CD4-positive, alpha-beta T cell treated with Interleukin-10 for 1 hour (primary cell): Measurements from ENCODE around the gene LRRC56.

Source experiments
- DNase-seq: peaks from one replicate; pipeline ENCODE4 v3.0.0-alpha.2; 2020

LRRC56 gene

DNA sequence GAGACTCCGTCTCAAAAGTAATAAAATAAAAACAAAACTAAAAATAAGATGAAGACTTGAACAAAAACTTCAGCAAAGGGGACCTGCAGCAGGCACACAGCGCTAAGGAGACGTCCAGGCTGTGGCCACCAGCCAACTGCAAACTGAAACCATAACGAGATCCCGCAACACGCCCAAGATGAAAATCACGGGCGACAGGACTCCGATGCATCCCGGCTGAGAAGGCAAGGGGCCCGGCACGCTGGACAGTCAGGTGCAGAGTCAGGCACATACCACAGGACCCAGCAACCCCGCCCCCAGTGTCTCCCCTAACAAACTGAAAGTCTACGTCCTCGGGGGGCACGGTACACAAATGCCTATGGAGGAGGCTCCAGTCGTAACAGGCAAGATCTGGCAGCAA lies 11.1 kb upstream of the LRRC56 start:
- no peak for DNase-seq

DNA sequence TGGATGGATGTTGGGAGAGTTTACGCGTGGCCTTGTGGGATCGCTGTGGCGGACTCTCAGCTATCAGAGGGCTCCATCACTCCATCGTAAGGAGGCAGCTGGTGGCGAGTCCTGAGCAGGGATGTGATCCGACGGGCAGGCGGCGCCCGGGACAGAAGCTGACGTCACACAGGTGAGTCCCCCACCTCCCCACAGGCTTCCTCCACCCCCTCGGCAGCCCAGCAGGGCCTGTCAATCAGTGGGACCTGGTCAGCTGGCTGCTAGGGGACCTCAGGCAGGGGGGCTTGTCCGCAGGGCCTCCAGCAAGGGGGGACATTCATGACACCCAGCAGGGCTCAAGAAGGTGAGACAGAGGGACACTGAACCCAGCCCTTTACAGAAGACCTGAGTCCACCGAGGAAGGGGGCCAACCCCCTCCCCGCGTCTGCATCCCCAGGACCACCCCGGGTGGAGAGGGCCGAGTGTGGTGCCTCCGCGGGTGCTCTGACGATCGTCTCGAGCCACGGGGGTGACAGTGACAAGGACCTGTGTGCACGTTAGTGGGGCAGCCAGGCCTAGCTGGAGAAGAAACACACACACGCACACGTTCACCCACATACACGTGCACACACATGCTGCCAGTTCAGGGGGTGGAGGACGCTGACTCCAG lies 9.0 kb upstream of the LRRC56 start:
- DNase-seq = no peak

DNA sequence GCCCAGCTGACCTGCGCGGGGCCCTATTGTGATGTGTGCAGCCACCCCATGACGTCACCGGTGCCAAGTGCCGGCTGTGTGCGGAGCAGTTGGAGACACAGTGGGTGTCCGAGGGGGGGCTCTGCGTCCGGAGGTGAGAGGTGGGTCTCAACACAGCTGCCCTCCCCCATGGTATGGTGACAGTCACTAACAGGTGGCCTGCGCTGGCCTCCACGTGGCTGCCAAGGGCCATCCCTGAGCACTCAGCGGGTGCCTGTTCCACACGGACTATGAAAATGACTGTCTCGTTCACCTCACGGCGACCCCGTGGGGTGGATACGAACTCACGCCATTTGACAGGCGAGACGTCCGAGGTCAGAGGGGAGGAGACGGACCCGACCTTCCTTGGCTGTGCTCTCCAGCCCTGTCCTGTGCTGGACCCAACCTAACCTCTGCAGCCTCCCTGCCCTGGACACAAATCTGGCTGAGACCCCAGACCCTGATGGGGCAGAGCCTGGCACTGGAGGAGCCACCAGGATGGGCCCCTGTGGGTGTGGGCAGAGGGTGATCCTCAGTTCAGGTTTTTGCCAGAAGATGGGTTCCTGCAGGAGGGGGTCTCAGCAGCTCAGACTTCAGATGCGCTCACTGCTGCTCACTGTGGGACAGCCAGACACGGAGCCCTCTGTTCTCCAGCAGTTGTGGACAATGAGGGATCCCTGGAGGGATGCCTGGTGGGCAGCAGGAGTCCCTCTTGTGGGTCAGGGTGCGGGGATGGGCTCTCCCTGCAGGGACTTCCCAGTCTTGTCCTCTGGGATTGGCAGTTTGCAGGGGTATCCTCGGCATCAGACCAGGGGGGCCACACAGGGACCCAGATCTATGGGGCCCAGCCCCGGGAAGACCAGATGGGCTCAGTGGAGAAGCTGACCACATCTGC lies 8.3 kb upstream of the LRRC56 start:
- DNase-seq = no peak

DNA sequence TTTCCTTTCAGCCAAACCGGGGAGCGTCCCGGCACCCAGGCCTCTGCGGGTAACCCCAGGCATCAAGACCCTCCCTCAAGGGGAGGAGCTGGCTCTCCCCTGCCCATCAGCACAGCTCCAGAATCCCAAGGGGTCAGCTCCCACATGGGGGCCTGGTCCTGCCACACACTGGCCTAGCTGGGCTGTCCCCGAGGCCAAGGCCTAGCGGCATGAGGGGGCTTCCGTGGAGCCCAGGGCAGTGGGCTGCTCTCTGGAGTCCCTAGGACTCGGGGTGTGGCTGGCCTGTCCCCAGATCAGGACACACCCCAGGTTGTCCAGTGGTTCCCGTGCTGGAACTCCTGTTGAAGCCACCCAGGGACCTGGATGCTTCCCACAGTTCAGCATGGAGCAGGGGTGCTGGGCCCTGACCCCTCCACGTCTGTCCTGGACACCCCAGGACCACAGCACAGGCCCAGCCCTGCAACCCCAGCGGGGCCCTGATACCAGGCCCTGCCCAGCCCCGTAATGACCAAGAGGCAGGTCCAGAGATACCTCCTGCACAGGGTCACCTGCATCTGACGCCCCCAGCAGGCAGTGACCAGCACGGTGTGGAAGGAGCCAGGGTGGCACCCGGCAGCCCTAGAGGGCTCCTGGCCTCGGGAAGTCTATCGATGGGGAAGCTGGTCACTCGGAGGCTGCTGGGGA lies 7.5 kb upstream of the LRRC56 start:
- no peak for DNase-seq

DNA sequence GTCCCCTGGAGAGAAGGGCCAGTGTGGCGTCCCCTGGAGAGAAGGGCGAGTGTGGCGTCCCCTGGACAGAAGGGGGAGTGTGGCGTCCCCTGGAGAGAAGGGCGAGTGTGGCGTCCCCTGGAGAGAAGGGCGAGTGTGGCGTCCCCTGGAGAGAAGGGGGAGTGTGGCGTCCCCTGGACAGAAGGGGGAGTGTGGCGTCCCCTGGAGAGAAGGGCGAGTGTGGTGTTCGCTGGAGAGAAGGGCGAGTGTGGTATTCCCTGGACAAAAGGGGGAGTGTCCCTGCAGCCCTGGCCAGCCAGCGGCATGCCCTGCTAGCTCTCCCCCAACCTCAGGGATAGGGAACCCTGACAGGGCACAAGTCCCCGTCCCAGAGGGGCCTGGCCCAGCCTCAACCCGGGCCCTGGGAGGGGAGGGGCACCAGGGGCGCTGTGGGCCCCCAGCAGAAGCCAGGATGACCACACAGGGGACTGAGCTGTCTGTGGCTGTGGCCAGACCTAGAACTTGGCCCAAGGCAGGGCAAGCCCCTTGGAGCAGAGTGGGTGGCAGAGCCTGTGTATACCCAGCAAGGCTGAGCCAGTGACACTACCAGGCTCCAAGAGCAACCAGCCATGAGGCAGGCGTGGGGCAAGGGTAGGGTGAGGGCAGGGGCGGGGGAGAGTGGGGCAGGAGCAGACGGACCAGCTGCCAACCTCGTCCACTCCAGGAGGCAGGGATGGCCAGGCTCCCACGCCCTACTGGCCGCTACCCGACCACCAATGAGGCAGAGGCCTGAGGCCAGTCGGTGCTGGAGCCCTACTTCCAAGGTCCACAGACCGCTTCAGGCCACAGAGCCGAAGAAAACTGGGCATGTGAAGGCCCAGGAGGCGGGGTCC lies 6.1 kb upstream of the LRRC56 start:
- DNase-seq = no peak

DNA sequence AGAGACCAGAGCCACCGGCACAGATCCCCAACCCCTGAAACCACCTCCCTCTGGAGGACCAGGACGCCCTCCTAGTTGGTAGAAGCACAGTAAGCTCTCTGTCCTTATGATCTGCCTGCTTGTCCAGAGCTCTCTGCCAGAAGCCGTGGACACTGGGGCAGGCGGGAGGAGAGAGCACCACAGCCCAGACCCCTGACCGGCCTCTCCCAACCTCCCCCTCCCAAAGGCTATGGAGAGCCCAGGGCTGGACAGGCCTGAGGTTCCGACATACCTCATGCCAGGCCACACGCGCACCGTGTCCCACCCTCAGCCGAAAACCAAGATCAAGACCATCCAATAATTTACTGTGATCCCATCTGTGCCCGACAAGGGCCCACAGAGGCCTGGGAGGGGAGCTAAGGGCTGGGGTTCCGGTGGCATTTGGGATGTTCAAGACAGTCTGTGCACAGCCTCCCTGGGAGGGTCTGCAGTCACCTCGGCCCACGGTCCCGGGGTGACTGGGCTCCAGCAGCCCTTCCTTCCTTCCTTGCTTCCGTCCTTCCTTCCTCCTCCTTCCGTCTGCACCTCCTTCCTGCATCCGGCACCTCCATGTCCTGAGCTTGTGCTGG lies 5.3 kb upstream of the LRRC56 start:
- DNase-seq = no peak

DNA sequence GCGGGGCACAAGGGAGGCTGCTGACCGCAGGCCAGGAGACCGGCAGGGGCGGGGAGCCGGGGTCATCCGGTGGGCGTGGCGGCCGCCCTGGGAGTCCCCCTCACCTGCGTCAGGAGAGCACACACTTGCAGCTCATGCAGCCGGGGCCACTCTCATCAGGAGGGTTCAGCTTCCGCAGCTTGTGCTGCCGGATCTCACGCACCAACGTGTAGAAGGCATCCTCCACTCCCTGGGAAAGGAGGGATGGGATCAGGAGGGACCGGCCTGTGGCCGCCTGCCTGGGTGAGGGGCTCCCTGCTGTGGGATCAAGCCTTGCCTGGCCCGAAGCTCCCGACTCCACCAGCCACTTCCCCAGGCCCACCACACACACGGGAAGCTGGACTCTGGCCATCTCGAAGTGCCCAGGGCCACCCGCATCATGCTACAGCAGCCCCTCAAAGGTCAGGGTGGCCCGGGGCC lies 4.8 kb upstream of the LRRC56 start:
- DNase-seq = no peak

DNA sequence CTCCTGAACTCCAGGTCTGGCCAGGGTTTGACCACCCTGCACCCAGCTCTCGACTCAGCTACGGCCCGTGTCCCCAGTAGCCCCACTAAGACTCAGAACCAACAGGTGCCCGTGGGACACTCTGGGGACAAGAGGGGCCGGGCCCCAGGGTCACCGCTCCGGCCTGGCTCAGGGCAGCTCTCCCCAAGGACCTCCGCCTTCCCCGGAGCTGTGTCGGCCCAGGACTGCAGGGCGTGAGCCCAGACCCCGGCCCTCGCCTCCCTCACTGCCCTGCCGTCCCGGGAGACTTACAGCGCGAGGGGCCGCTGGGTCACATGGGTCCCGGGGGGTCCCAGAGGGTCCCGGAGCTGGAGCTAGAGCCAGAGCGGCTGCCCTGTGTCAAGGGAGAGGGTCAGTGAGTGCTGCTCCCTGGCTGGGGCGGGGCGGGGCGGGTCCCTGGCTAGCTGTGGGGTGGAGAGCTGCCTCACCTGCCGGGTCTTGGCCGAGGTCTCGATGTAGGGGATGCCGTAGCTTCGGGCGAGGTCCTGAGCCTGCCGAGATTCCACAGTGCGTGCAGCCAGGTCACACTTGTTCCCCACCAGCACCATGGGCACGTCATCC lies 4.2 kb upstream of the LRRC56 start:
- no peak for DNase-seq

DNA sequence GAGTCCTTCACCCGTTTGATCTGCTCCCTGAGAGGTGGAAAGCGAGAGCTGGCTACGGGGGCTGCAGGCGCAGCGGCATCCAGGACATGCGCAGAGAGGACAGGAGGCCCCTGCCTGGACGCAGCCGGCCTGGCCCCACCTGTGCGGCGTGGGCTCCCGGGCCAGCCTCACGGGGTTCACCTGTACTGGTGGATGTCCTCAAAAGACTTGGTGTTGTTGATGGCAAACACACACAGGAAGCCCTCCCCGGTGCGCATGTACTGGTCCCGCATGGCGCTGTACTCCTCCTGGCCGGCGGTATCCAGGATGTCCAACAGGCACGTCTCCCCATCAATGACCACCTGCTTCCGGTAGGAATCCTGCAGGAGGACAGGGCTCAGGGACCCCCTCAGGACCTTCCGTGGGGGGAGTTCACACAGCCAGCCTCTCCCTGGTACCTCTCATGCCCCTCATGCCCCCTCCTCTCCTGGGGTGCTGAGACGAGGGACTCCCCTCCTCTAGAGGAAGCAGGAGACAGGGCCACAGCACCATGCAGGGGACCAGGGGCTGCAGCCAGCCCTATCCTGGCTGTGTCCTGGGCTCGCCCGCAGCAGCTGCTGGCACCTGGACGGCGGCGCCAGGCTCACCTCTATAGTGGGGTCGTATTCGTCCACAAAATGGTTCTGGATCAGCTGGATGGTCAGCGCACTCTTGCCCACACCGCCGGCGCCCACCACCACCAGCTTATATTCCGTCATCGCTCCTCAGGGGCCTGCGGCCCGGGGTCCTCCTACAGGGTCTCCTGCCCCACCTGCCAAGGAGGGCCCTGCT lies 3.5 kb upstream of the LRRC56 start:
- no peak for DNase-seq

DNA sequence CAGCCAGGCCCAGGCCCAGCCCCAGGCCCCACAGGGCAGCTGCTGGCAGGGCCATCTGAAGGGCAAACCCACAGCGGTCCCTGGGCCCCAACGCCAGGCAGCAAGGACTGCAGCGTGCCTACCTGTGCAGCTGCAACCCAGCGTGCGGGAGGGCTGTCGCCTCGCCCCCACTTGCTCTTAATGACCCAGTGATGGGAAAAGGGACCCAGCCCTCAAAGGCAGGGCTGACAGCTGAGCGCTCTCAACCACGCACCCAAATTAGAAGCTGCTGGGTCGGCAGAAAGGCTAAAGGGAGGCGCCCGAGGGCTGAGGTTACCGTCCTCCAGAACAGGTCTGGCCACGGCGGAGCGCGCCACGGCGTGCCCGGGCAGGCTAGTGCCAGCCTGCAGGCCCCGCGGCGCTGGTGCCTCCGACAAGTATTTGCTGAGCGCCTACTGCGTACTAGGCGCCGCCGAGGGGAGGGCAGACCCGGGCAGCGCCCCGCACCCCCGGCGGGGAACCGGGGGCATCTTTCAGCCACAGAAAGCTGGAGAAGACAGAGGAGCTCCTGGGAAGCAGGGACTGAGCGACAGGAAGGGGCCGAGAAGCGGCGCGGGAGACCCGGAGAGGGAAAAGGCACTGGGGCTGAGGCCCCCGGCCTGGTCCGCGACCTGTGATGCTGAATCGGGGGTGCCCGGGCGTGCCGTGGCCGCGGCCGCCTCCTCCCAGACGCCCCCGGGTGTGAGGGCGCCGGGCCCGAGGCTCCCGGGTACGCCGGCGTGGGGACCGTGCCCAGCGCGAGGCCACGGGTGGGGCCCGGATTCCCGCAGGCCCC lies 2.7 kb upstream of the LRRC56 start:
- DNase-seq = peak; percentile 30

DNA sequence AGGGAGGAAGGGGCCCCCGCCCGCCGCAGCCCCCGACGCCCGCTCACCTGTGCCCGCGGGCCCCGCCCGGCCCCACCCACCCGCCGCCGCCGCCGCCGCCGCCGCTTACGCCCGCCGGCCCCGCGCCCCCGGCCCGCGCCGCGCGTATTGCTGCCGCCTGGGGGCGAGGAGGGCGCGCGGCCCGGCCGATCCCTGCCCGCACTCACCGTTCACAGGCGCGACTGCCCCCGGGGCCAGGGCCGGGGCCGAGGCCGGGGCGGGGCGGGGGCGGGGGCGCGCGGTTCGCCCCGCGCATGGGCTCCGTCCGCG lies 2.2 kb upstream of the LRRC56 start:
- no peak for DNase-seq

DNA sequence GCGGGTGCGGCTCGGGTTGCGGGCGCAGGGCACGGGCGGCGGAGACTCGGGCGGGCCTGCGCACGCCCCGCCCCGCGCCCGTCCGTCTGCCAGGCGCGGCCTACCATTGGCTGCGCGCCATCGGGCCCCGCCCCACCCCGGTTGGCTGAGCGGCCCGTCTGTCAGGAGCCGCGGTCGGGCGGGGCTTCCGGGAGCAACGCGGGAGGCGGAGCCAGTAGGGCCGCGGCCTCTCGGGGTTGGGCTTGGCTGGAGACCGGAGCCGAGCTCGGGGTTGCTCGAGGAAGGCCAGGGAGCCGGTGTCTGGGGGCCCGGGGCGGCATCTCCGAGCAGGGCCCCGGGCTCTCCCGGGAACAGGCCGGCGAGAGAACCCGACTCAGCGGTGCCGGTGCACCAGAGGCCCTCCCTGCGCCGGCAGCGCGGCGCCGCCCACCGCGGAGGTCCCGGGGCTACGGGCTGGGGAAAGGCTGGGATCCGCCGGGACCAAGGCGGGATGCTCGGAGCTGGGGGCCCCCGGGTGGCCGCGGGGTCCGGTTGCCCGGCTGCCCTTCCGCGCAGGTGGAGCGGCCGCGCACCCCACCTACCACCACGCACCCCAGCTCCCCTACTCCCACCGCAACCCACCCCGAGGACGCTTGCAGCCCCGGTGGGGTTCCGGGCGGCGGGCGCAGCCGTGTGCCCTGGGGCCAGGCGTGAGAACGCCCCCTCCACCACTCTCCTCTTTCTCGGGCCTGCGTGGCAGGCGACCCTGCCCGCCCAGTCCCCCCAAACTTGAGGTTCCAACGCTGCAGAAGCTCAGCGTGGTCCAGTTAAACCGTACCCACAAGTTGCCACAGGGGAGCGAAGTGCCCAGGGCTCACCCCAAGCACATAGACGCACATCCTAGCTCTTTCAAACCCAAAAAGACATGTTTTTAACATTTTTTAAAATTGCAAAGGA lies 1.5 kb upstream of the LRRC56 start, which contains the start of gene HRAS:
TSS of gene HRAS (minus strand) at position 58 of the 936 bp plus-strand sequence.
- DNase-seq = peak; percentile 96

DNA sequence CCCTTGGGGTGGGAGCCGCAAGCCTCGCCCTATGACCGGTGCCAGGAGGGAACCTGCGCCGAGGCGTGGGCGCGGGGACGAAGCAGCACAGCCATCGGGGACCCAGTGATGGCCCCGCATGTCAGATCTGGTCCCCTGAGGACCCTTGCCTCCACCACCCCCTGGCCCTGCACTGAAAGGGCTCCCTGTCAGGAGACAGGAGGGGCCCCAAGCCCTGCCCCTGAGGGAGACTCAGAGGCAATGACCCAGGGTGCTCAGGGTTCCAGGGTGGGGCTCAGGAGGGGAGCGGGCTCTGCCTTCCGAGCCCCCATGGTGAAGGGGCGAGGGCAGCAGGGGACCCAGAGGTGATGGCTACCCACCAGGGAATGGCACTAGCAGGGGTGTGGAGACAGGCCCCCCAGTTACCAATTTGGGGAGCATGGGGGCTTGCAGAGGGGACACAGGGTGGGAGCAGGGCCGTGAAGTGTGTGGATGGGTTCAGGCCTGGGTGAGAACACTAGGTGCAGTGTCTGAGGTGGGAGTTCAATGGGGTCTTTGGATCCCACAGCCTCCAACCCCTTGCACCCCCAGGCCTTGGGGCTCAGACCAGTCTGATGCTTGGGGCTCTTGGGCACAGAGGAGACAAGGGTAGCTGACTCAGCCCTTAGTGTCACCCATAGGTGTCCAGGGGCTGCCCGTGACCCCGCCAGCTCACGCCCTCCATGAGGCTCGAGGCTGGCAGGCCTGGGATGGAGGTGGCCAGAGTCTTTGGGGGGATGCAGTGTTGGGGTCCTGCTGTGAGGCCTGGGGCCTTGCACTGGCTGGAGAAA lies 499 bp downstream of the LRRC56 start:
- no peak for DNase-seq

DNA sequence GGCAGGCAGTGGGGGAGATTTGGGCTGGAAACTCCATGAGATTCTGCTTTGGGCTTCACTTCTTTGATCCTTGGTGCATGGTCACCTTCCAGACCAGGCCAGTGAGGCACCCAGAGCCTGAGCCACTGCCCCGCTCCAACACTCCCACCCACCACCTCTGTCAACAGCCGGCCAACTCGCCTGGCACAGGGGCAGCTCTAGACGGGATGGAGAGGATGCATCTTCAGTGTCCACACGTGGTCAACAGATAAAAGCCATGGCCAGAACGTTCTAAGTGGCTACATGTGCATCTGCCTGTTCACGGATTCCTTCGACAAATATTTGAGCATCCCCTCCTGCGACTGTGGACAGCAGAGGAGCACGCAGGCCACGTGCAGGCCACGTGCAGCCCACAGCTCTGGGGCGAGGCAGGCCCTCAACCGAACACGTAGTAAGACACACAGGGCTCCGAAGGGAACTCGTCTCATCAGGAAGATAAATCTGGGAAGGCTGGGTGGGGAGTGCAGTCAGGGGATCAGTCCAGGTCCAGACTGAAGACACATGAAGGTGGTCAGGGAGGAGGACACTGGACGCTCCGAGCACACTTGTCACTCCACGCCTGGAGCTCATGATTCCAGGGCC lies 1.2 kb downstream of the LRRC56 start:
- no peak for DNase-seq

DNA sequence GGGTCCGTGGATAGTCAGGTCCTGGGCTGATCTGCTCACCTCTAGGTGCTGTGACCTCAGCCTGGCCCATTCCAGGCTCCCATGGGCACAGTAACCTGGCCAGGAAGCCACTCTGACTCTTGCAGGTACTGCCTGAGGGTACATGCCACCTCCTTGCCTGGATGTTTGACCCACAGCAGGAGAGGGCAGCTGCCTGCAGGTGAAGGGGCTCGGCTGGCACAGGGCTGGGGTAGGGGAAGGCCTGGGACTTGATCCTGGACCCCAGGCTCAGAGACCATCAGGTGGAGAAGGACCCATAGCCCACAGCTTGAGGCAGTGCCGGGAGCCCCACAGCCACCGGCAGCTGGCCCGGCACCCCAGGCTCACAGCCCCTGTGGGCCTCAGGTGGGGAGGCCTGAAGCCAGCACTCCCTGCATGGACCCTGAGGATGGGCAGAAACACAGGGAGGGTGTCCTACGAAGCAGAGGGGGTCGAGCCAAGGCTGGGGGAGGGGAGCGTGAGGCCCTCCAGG lies 2.7 kb downstream of the LRRC56 start:
- DNase-seq = no peak

DNA sequence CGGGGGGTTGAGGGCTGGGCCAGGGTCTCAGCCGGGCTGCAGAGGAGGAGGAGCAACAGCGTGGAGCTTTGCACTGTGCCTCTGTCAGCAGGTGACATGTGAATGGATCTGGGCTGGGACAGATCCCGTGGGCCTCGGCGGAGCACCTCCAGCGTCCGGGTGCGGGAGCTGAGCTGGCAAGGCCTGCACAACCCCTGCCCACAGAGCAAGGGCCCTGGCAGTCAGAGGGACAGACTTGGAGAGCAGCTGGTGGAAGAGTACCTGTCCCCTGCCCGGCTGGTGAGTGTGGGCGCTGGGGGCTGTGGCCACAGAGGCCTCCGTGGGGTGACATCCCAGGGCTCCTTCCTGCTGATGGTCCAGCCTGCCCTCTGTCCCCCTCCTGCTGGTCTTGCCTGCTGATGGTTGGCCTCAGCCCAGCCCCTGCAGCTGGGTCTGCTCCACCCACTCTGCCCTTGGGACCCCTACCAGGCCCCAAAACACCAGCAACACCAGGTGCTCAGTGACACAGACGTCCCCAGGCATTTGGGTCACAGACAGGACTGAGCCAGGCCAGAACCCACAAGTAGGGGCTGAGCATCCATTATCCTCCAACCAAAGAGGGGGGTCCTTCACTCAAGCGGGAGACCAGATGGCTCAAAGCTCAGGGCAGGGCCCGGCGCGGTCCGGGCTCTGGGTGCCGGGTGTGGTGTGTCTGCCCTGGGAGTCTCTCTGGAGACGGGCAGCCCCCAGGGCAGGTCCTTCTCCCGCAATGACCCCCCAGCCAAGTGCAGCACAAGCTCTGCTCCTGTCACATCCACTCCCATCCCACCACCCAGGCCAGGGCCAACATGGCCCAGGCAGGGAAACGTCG lies 3.5 kb downstream of the LRRC56 start:
- no peak for DNase-seq
